Spinal cord (tissue), 10 donors: ENCODE results near the gene RPLP2. TPM values are rescaled to one million over a fixed set of nuclear protein-coding genes. Genes with fewer than 3 reads are reported as not detected.
A peak's percentile ranks its signal among the peaks of the same experiment; 100 is the strongest.

Source experiments
- DNase-seq, 6 donors: peaks; one replicate each; pipeline versions ENCODE4 v3.0.0 to v3.0.0-alpha.2; 2013 to 2015; ENCODE audit warnings: low spot score in 6 of 6, low read depth in 4 of 6
- H3K27ac ChIP-seq: one replicate; pipeline ENCODE4 v1.5.1; 2013; ENCODE audit warnings: low read depth, low read length, control low read depth
- H3K27me3 ChIP-seq: one replicate; pipeline ENCODE4 v1.6.1; 2013; ENCODE audit warnings: low read length; ENCODE audit not compliant: control insufficient read depth, insufficient read depth
- H3K36me3 ChIP-seq: one replicate; pipeline ENCODE4 v1.6.1; 2013; ENCODE audit warnings: low read length; ENCODE audit not compliant: control insufficient read depth, insufficient read depth
- H3K4me1 ChIP-seq: one replicate; pipeline ENCODE4 v1.6.1; 2013; ENCODE audit warnings: low read length; ENCODE audit not compliant: control insufficient read depth, insufficient read depth
- H3K4me3 ChIP-seq: one replicate; pipeline ENCODE4 v1.5.1; 2013; ENCODE audit warnings: low read depth, low read length, control low read depth
- H3K9me3 ChIP-seq: one replicate; pipeline ENCODE4 v1.6.1; 2013; ENCODE audit warnings: low read length; ENCODE audit not compliant: control insufficient read depth, insufficient read depth
- WGBS: methylation state at CpG from one replicate; pipeline ENCODE4 v1.1.5; 2013; ENCODE audit warnings: missing lambda C conversion rate; ENCODE audit not compliant: insufficient coverage; 5-methylcytosine and 5-hydroxymethylcytosine counted together
- polyA plus RNA-seq, 2 donors: library from polyadenylated mRNA; unstranded; fragments of 120-200 nt; gene quantifications; one replicate each; pipeline ENCODE4 v1.2.1, GENCODE V29; 2013; ENCODE audit not compliant: insufficient read length in 2 of 2
- total RNA-seq, 2 donors: library from RNA; depleted of rRNA in 1 of 2; stranded (reverse); fragments of 120-200 nt in 1 of 2; fragments of >200 nt in 1 of 2; gene quantifications; one replicate each; pipeline versions ENCODE4 v1.2.3 to v1.2.4, GENCODE V29; 2013 to 2014
- donor health status: healthy.

The RPLP2 gene
- total and polyA plus RNA-seq, 4 donors = 139 to 1,150 (median 890) TPM

DNA sequence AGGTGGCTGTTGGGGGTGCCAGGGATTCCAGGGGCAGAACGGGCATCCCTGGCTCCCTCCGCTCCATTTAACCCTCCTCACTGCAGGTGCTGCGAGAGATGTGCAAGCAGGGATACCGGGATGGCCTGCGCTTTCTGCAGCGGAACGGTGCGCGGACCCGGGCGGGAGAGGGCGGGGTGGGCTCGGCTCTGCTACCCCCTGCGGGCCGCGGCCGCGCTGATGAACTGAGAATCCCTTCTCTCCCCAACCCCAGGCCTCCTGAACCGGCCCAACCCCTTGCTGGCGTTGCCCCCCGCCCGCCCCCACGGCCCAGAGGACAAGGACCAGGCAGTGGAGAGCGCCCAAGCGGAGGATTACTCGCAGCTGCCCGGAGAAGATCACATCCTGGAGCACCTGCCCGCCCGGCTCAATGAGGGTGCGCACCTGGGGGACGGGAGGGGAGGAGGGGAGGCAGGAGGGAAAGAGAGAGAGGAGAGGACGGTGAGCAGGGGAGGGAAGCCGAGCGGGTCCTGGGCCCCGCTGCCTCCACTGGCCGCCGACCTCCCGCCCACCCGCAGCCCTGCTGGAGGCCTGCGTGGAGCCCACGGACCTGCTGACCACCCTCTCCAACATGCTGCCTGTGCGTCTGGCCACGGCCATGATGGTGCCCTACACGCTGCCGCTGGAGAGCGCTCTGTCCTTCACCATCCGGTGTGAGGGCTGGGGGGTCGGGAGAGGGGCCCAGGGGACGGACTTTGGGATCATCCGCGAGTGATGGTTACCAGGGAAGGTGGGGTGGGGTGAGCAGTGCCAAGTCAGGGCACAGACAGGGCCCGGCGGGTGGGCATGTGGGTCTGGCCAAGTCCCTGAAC is 13.9 kb downstream of the RPLP2 start:
- no peaks in the 10 kb centered on the region for H3K9me3 ChIP-seq
- H3K4me1 ChIP-seq = peaks cover 60% of the 10 kb centered on the region
- WGBS = 72% methylated on average over 39 of the region's 53 CpGs
- peaks cover 37% of the 10 kb centered on the region for H3K27me3 ChIP-seq
- no peak for DNase-seq
- no peak overlapping the region for H3K4me3 ChIP-seq
- peaks cover 58% of the 10 kb centered on the region for H3K36me3 ChIP-seq
- no peak overlapping the region for H3K27ac ChIP-seq

DNA sequence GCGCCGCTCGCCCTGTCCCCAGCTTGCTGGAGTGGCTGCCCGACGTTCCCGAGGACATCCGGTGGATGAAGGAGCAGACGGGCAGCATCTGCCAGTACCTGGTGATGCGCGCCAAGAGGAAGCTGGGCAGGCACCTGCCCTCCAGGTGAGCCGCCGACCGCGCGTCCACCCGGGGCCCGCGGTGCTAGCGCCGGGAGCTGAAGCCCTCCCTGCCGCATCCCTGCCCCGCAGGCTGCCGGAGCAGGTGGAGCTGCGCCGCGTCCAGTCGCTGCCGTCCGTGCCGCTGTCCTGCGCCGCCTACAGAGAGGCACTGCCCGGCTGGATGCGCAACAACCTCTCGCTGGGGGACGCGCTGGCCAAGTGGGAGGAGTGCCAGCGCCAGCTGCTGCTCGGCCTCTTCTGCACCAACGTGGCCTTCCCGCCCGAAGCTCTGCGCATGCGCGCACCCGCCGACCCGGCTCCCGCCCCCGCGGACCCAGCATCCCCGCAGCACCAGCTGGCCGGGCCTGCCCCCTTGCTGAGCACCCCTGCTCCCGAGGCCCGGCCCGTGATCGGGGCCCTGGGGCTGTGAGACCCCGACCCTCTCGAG is 14.6 kb downstream of the RPLP2 start:
- H3K36me3 ChIP-seq = peaks cover 61% of the 10 kb centered on the region
- no peak overlapping the region for H3K27ac ChIP-seq
- no peak for DNase-seq
- H3K27me3 ChIP-seq = peaks cover 44% of the 10 kb centered on the region
- 47% methylated on average over 59 of the region's 59 CpGs for WGBS
- H3K4me1 ChIP-seq = peaks cover 62% of the 10 kb centered on the region
- H3K9me3 ChIP-seq = no peaks in the 10 kb centered on the region
- no peak overlapping the region for H3K4me3 ChIP-seq

DNA sequence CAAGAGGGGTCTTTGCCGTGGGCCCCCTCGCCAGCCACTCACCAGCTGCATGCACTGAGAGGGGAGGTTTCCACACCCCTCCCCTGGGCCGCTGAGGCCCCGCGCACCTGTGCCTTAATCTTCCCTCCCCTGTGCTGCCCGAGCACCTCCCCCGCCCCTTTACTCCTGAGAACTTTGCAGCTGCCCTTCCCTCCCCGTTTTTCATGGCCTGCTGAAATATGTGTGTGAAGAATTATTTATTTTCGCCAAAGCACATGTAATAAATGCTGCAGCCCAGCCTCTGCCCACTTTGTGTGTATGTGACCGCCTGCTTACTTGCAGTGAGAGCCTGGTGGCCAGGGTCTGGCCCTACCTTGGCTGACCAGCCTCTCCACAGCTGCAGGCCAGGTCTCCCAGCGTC is 15.2 kb downstream of the RPLP2 start:
- Histone ChIP-seq H3K27me3 (peaks cover 50% of the 10 kb centered on the region), H3K36me3 (peaks cover 63% of the 10 kb centered on the region), H3K27ac (no peak overlapping the region), H3K9me3 (no peaks in the 10 kb centered on the region), H3K4me1 (peaks cover 68% of the 10 kb centered on the region), H3K4me3 (no peak overlapping the region)
- DNase-seq = no peak
- 78% methylated on average over 5 of the region's 11 CpGs for WGBS

DNA sequence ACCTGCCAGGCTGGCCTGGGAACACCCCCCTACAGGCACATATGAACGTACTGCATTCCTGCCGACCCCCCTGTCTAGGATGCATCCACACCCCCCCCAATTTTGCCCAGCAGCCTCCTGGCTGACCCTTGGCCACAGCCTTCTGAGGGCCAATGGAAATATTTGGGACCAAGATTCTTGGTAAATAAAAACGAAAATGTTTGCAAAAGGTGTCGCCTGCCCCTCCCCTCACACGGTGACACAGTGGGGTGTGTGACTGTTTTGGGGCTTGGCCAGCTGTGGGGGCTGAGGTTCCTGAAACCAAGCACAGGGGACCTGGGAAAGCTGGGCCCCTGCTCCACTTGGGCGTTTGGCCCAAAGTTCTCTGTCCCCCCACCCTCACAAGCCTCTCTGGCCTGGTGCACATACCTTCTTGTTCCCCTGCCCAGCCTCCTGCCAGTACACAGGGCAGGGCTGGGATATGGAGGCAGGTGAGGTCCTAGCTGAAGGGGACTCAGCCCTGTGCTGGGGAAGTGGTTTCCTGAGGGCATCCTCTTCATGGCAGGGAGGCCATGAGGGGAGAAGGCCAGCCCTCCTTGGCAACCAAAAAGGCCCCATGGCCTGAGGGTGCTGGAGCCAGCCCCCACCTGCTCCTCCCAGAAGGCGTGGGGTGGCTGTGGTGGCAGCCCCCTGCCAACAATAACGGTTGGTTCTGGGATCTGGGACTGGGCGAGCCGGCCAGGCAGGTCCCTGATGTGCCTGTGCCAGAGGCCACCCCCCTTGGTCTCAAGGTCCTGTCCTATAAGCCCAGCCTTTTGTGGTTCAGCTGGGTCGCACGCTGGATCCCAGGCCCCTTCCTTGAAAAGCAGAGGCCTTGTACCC is 15.8 kb downstream of the RPLP2 start:
- WGBS = 85% methylated on average over 10 of the region's 12 CpGs
- H3K4me3 ChIP-seq = no peak overlapping the region
- H3K36me3 ChIP-seq = peaks cover 60% of the 10 kb centered on the region
- H3K4me1 ChIP-seq = peaks cover 68% of the 10 kb centered on the region
- DNase-seq = no peak
- H3K9me3 ChIP-seq = no peaks in the 10 kb centered on the region
- H3K27ac ChIP-seq = no peak overlapping the region
- peaks cover 56% of the 10 kb centered on the region for H3K27me3 ChIP-seq

DNA sequence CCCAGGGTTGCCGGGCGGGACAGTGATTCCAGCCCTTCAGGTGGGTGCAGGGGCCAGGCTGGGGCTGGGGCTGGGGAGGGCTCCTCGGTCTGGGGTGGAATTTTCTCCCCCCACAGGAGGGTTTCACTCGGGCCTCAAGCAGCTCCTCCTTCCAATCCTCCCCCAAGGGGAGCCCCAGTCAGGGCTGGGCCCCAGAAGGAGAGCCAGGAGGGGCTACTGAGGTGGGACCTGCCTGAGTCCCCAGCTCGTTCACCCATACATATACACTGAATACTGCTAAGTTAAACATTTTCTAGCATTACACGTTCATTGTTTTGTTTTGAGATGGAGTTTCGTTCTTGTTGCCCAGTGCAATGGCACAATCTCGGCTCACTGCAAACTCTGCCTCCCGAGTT is 16.5 kb downstream of the RPLP2 start:
- Histone ChIP-seq H3K9me3 (no peaks in the 10 kb centered on the region), H3K27me3 (peaks cover 62% of the 10 kb centered on the region), H3K36me3 (peaks cover 54% of the 10 kb centered on the region), H3K4me1 (peaks cover 68% of the 10 kb centered on the region), H3K4me3 (no peak overlapping the region), H3K27ac (no peak overlapping the region)
- no peak for DNase-seq
- WGBS = 67% methylated on average over 2 of the region's 9 CpGs

DNA sequence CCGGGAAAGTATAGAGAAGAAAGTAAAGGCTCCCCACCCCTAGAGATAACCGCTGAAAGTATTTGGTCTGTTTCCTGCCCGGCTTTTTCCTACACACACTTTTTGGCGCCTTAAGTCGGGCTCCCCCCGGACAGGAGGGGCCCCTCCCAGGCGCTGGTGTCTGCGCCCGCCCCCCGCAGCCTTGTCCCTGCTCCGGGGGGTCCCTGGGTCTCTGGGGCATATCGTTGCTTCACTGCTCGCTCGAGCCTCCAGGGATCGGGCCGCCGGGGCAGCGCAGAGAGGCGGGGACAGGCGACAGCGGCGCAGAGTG is 17.0 kb downstream of the RPLP2 start:
- H3K36me3 ChIP-seq = peaks cover 49% of the 10 kb centered on the region
- peaks cover 68% of the 10 kb centered on the region for H3K27me3 ChIP-seq
- H3K9me3 ChIP-seq = no peaks in the 10 kb centered on the region
- no peak overlapping the region for H3K27ac ChIP-seq
- no peak overlapping the region for H3K4me3 ChIP-seq
- H3K4me1 ChIP-seq = peaks cover 68% of the 10 kb centered on the region
- DNase-seq = no peak
- 2% methylated on average over 20 of the region's 22 CpGs for WGBS

DNA sequence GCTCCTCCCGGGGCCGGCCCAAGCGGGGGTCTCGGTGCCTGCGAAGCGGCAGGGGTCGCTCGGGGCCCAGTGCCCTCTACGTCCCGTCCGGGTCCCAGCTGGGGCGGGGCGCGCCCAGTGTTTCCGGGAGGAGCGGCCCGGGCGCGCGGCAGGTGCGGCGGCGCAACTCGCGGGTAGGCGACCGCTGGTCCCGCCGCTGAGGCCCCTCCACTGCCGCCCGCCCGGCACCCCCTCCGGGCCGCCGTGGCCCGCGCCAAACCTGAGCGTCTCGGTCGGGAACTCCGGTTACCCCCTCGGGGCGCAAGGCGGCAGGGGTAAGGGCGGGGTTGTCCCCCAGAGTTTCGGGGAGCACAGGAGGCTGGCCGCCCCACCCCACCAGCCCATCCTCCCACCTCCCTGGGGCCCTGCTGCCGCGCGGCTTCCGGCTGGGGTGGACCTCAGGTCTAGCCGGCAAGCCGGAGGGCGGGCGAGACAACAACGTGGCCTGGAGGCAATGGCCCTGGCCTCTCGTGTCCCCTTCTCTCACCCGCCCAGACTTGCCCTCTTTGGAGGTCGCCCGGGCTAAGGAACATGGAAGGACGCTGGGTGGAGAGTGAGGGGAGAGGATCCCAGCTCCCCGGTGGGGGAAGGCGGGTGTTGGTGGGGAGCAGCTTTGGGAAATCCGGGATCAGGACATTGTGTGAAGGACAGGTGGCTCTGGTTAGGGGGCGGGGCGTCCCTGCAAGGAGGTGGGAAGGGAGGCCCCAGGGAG is 17.6 kb downstream of the RPLP2 start:
- H3K4me1 ChIP-seq = peaks cover 68% of the 10 kb centered on the region
- no peaks in the 10 kb centered on the region for H3K9me3 ChIP-seq
- no peak overlapping the region for H3K27ac ChIP-seq
- peaks cover 73% of the 10 kb centered on the region for H3K27me3 ChIP-seq
- no peak for DNase-seq
- peaks cover 46% of the 10 kb centered on the region for H3K36me3 ChIP-seq
- 7% methylated on average over 66 of the region's 66 CpGs for WGBS
- H3K4me3 ChIP-seq = no peak overlapping the region

DNA sequence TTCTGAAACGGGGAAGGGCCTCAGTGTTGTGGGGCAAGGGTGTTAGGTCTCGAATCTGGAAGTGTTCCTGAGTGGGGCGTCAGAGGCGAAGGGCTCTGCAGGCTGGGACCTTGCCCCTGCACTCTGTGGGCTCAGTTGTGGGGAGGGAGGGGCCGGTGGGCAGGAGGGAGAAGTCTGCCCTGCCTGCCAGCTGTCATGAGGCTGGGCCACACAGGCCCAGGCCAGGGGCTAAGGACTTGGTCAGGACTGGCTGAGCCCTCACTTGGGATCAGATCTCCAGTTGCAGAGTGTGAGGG is 18.1 kb downstream of the RPLP2 start, which contains the start of gene CRACR2B:
TSS of gene CRACR2B (plus strand) at position 23 of the 296 bp plus-strand sequence. CDS start 689 bp downstream, outside the sequence.
- peaks cover 75% of the 10 kb centered on the region for H3K27me3 ChIP-seq
- H3K36me3 ChIP-seq = peaks cover 42% of the 10 kb centered on the region
- H3K4me3 ChIP-seq = no peak within 1 kb of the TSS
- whole genome bisulfite sequencing = 48% methylated on average over 5 of the region's 5 CpGs
- peaks cover 71% of the 10 kb centered on the region for H3K4me1 ChIP-seq
- H3K27ac ChIP-seq = peak within 1 kb of the TSS; percentile 25
- no peaks in the 10 kb centered on the region for H3K9me3 ChIP-seq
- DNase-seq = no peak

DNA sequence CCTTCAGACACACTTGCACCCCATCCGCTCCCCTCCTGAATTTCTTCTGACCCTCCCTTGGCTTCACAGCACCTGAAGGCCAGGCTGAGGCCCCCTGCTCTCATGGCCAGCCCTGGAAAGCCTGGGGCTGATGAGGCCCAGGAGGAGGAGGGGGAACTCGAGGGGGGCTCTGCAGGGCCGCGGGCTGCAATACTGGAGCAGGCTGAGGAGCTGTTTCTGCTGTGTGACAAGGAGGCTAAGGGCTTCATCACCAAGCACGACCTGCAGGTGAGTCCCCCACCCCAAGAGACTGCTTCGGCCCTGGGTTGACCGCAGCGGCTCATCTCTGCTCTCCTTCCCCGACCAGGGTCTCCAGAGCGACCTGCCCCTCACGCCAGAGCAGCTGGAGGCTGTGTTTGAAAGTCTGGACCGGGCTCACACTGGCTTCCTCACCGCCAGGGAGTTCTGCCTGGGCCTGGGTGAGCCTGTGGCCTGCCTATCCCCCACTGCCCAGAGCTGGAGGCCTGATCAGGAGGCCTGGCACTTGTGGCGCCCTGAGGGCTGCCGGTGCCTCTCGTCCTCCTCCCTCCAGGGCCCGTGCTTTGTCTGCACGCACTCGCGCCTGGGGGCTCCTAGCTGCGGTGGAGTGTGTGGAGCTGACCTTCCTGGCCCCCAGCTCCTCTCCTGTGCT is 18.9 kb downstream of the RPLP2 start:
- no peak for DNase-seq
- Histone ChIP-seq H3K27me3 (peaks cover 75% of the 10 kb centered on the region), H3K4me3 (no peak overlapping the region), H3K9me3 (no peaks in the 10 kb centered on the region), H3K36me3 (peaks cover 35% of the 10 kb centered on the region), H3K27ac (peak overlapping the region; percentile 25), H3K4me1 (peaks cover 74% of the 10 kb centered on the region)
- 38% methylated on average over 16 of the region's 21 CpGs for WGBS
